B cell (primary cell): ENCODE measurements around the gene ARL16.

Source experiments
- EZH2 ChIP-seq: IDR thresholded peaks from 2 replicates; pipeline ENCODE4 v1.6.1; 2012; ENCODE audit warnings: borderline replicate concordance, low read depth, mild to moderate bottlenecking, moderate library complexity, low read length; ENCODE audit not compliant: insufficient read depth, poor library complexity, severe bottlenecking
- TF ChIP-seq, protein P1 (sequence below): fragments of 200-600 bp; IDR thresholded peaks from one replicate; pipeline ENCODE4 v1.8.0; 2022; ENCODE audit warnings: antibody characterized with exemption, mild to moderate bottlenecking

DNA sequence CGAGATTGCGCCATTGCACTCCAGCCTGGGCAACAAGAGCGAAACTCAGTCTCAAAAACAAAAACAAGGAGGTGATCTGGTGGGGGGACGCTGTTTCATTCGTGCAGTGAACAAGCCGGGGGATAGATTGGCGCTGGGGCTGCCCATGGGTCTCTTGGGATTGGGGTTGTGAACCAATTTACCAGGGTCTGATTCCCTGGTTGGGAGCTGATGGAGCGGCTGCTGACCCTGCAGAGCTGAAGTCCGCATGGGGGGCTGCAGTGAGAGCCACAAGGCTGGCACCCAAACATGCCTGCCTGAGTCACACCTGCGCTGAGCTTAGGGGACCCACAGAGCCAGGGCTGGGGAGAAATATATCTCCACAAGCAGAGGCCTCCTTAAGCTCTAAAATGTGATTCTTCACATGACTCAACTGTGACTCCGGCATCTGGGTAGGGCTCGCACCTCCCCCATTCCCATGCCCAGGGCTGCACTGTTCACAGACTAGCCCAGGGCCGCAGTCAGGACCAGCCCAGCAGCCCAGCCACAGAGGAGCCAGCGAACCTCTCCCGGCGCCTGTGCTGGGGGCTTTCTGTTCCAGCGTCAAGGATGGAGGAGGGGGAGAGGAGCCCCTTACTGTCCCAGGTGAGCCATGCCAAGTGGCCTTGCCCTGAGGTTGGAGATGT lies 41.6 kb downstream of the ARL16 start:
- TF ChIP-seq, protein P1, sequence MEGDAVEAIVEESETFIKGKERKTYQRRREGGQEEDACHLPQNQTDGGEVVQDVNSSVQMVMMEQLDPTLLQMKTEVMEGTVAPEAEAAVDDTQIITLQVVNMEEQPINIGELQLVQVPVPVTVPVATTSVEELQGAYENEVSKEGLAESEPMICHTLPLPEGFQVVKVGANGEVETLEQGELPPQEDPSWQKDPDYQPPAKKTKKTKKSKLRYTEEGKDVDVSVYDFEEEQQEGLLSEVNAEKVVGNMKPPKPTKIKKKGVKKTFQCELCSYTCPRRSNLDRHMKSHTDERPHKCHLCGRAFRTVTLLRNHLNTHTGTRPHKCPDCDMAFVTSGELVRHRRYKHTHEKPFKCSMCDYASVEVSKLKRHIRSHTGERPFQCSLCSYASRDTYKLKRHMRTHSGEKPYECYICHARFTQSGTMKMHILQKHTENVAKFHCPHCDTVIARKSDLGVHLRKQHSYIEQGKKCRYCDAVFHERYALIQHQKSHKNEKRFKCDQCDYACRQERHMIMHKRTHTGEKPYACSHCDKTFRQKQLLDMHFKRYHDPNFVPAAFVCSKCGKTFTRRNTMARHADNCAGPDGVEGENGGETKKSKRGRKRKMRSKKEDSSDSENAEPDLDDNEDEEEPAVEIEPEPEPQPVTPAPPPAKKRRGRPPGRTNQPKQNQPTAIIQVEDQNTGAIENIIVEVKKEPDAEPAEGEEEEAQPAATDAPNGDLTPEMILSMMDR, result no peak
- TF ChIP-seq EZH2, result no peak
